GM13976 (cell line): Measurements from ENCODE around the gene PLEKHG3.

Experiments used
- DNase-seq: peaks from one replicate; pipeline ENCODE4 v3.0.0; 2012; ENCODE audit warnings: low spot score
- CTCF ChIP-seq: IDR thresholded peaks from 2 replicates; pipeline ENCODE4 v1.5.1; 2012; ENCODE audit warnings: borderline replicate concordance, mild to moderate bottlenecking; ENCODE audit not compliant: insufficient read depth; ENCODE audit errors: extremely low read depth, missing control alignments, control extremely low read depth
- in situ Hi-C: fragments of 300-500 bp; cut with MboI; formaldehyde crosslinking; loops from one replicate; pipeline ENCODE4 v1.12.0; 2022; ENCODE audit warnings: low sequenced_read_pairs, mixed read lengths, inconsistent platforms; ENCODE audit not compliant: unreplicated experiment

Gene PLEKHG3

DNA sequence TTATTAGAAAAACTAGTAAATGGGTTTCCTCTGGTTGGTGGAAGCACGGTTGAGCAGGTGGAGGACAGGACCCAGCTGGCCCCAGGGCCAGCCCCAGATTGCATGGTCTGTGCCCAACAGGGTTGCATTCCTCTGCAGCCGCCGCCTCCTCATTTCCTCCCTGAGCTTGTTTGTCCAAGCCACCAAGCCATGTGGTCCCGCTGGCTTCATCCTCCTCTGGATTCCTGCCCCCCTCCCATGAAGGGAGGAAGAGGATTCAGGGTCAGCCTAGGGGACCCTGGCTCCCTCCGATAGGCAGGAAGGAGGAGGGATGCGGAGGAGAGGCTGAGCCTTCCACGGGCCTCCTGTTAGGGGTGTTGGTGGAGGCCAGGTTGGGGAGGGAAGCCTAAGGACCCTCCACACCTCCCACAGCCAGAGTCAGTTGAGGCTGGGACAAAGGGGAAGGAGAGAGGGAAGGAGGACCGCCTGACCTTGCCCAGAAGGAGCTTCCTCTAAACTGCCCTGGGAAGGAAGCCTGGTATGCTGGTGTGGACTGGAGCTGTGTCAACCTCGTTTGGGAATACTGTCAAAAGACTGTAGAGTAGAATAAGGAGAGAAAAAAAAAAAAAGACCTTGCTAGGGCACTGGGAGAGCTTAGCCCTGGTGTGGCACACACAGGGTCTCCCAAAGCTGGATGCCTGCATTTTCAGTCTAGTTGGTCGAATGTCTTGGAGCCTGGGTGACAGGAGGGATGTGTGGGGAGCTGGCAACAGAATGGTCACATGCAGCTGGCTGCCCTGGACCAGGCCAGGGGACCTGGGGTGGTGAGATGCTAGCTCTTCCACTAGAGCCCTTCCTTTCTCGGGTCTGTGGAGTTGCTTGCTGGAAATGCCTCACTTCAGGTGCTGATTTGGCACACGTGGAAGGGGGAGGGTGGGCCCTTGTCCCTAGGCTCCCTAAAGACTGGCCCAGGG, 42.4 kb downstream of the PLEKHG3 start:
- in situ Hi-C loops, result no loop called here
- DNase-seq, result no peak
- TF ChIP-seq CTCF, result no peak

GRCh38 chr14:64747327-64747726, 43.1 kb downstream of the PLEKHG3 start:
- no peak for DNase-seq
- TF ChIP-seq CTCF, result no peak
- in situ Hi-C loops, result no loop called here

DNA sequence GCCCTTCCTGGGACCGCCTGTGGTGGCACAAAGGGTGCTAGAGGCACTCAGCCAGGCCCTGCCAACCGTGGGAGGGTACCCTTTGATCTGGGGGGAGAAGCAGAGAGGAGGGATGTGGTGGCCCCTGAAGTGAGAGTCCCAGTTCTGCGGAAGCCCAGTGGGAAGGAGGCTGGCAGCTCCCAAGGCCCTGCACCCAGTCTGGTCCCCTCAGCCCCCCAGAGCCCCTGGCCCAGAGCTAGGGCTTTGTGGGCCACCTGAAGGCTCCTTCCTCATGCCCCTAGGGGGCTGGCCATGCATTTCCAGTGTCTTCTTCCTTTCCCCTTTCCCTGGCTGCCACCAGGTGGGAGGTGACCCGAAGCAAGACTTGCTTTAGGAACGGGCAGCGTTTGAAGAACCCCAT, 44.3 kb downstream of the PLEKHG3 start:
- no peak for TF ChIP-seq CTCF
- no peak for DNase-seq
- in situ Hi-C loops, result no loop called here

DNA sequence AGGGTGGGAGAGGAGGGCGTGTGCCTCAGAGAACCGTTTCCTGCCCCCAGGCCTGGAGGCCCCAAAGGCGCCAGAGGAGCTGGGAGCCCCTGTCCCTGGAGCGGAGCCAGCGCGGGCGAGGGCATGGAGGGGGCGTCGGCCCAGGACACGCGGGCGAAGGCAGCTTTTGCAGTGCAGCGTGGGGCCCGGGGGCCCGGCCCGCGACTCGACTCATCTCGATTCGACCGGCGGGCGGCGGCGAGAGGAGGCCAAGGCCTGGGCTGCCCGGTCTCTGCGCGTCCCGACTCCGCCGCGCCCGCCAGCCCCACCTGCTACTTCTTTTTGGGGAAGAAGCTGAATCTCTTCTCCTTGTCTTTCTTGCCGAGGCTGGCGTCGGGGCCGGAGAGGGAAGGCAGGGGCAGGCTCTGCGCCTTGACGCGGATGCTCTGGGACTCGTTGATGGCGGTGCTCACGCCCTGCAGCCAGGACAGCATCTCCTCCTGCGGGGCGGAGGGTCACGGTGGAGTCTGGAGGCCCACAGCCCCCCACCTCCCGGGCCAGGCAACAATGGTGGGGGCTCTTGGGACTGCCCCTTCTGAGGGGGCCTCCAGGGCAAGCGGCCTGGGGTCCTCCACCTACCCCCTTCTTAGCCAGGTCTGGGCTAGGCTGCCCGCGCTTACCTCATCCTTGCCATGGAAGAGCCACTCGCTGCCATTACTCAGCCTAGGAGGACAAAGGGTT, 44.9 kb downstream of the PLEKHG3 start:
- DNase-seq, result no peak
- TF ChIP-seq CTCF, result no peak
- in situ Hi-C loops, result no loop called here

DNA sequence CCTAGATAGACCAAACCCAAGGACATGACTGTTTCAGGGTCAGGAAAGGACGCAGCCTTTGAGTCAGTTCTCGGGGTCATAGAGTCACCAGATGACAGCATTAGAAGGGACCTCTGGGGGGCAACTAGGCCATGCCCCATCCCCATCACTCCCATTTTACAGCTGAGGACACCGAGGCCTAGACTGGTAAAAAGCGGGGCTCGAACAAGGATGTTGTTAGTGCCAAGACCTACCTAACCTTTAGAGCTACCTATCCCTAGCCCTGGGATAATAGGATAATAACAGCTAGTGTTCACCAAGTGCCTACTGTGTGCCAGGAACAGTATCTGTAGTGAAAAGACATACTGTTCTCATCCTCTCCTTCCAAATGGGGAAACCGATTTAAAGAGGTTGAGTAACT, 48.7 kb downstream of the PLEKHG3 start:
- in situ Hi-C loops, result no loop called here

More for the DNA sequence above, 48.7 kb downstream of the PLEKHG3 start:
- TF ChIP-seq CTCF, result no peak
- DNase-seq, result no peak
